WTC11 (cell line): ENCODE results near the gene TPBG. TPM values are rescaled to one million over a fixed set of nuclear protein-coding genes. Genes with fewer than 3 reads are reported as not detected.
"Not testable (repeated sequence)": the region's sequence is repeated elsewhere in the genome, so short reads cannot be mapped to it uniquely, and the experiment has no call there.

ENCODE experiments used
- ATAC-seq: fragments of 200-7000 bp; cut with Tn5 transposase; 2 replicates; pipeline ENCODE4 v1.10.0; 2021; ENCODE audit warnings: mild to moderate bottlenecking, moderate library complexity
- CTCF ChIA-PET: fragments of 300-600 bp; sonication (Branson Sonifier 250); formaldehyde crosslinking; loops from one replicate; lab custom pipeline; 2021; ENCODE audit warnings: antibody characterized with exemption; lab: Charles Lee
- POLR2A ChIA-PET: fragments of 350-600 bp; sonication (Branson Sonifier 250); formaldehyde crosslinking; loops from one replicate; lab custom pipeline; 2021; ENCODE audit warnings: antibody characterized with exemption; lab: Charles Lee
- DNase-seq: peaks from one replicate; pipeline ENCODE4 v3.0.0; 2021; ENCODE audit warnings: low spot score
- H3K27ac Mint-ChIP-seq: 2 replicates; pipeline ENCODE4 v1.8.0; 2021; ENCODE audit warnings: mixed read lengths
- H3K27me3 Mint-ChIP-seq: 2 replicates; pipeline ENCODE4 v1.8.0; 2021; ENCODE audit warnings: low read depth, mild to moderate bottlenecking, moderate library complexity, mixed read lengths
- H3K36me3 Mint-ChIP-seq: 2 replicates; pipeline ENCODE4 v1.8.0; 2021; ENCODE audit warnings: mixed read lengths
- H3K4me1 Mint-ChIP-seq: 2 replicates; pipeline ENCODE4 v1.8.0; 2022; ENCODE audit warnings: mixed read lengths
- H3K4me3 Mint-ChIP-seq: 2 replicates; pipeline ENCODE4 v1.8.0; 2021; ENCODE audit warnings: mild to moderate bottlenecking, moderate library complexity, mixed read lengths
- H3K9me3 Mint-ChIP-seq: 2 replicates; pipeline ENCODE4 v1.8.0; 2021; ENCODE audit warnings: mixed read lengths
- ATF1 ChIP-seq: sonication (generic); formaldehyde crosslinking; IDR thresholded peaks from 2 replicates; pipeline ENCODE4 v1.8.1; 2023; ENCODE audit warnings: mild to moderate bottlenecking, moderate library complexity, missing genetic modification reagents
- E2F4 ChIP-seq: sonication (generic); formaldehyde crosslinking; IDR thresholded peaks from 2 replicates; pipeline ENCODE4 v1.8.1; 2022; ENCODE audit warnings: low read depth, mild to moderate bottlenecking, moderate library complexity, missing genetic modification reagents, borderline replicate concordance
- ETV6 ChIP-seq: sonication (generic); formaldehyde crosslinking; IDR thresholded peaks from 2 replicates; pipeline ENCODE4 v1.8.1; 2022; ENCODE audit warnings: mild to moderate bottlenecking, missing genetic modification reagents
- FOXP1 ChIP-seq: sonication (generic); formaldehyde crosslinking; IDR thresholded peaks from 2 replicates; pipeline ENCODE4 v1.8.0; 2022; ENCODE audit warnings: missing genetic modification reagents, mild to moderate bottlenecking, moderate library complexity, borderline replicate concordance
- GRHL2 ChIP-seq: fragments of 250-450 bp; sonication (Bioruptor Pico); IDR thresholded peaks from 2 replicates; pipeline ENCODE4 v1.8.0; 2022; ENCODE audit warnings: mild to moderate bottlenecking, moderate library complexity; ENCODE audit not compliant: insufficient replicate concordance, severe bottlenecking
- JUN ChIP-seq: sonication (generic); formaldehyde crosslinking; IDR thresholded peaks from 2 replicates; pipeline ENCODE4 v1.8.0; 2023; ENCODE audit warnings: mild to moderate bottlenecking, missing genetic modification reagents
- MXD4 ChIP-seq: fragments of 250-450 bp; sonication (Bioruptor Pico); IDR thresholded peaks from 2 replicates; pipeline ENCODE4 v1.8.0; 2021; ENCODE audit warnings: mild to moderate bottlenecking, moderate library complexity, borderline replicate concordance
- NFE2L1 ChIP-seq: sonication (generic); formaldehyde crosslinking; IDR thresholded peaks from 2 replicates; pipeline ENCODE4 v1.8.1; 2023; ENCODE audit warnings: missing genetic modification reagents
- NR1H2 ChIP-seq: sonication (generic); formaldehyde crosslinking; IDR thresholded peaks from 2 replicates; pipeline ENCODE4 v1.9.0; 2021; ENCODE audit warnings: mild to moderate bottlenecking, moderate library complexity, missing genetic modification reagents
- NR2C2 ChIP-seq: sonication (generic); formaldehyde crosslinking; IDR thresholded peaks from 2 replicates; pipeline ENCODE4 v1.8.0; 2022; ENCODE audit warnings: mild to moderate bottlenecking, missing genetic modification reagents
- RELA ChIP-seq: sonication (generic); formaldehyde crosslinking; IDR thresholded peaks from 2 replicates; pipeline ENCODE4 v1.8.1; 2022; ENCODE audit warnings: missing genetic modification reagents, mild to moderate bottlenecking, borderline replicate concordance
- RORB ChIP-seq: fragments of 250-450 bp; sonication (Bioruptor Pico); IDR thresholded peaks from 2 replicates; pipeline ENCODE4 v1.9.0; 2021; ENCODE audit warnings: mild to moderate bottlenecking
- SMAD4 ChIP-seq: sonication (generic); formaldehyde crosslinking; IDR thresholded peaks from 2 replicates; pipeline ENCODE4 v1.8.0; 2022; ENCODE audit warnings: mild to moderate bottlenecking, missing genetic modification reagents
- SP1 ChIP-seq: sonication (generic); formaldehyde crosslinking; conservative IDR thresholded peaks from 2 replicates; pipeline ENCODE4 v1.8.1; 2022; ENCODE audit warnings: missing genetic modification reagents
- TCF7 ChIP-seq: sonication (generic); formaldehyde crosslinking; IDR thresholded peaks from 2 replicates; pipeline ENCODE4 v1.8.0; 2022; ENCODE audit warnings: mild to moderate bottlenecking, low read depth, missing genetic modification reagents, moderate library complexity
- TEAD4 ChIP-seq: sonication (generic); formaldehyde crosslinking; IDR thresholded peaks from 2 replicates; pipeline ENCODE4 v1.8.0; 2022; ENCODE audit warnings: mild to moderate bottlenecking, missing genetic modification reagents
- ZNF219 ChIP-seq: sonication (generic); formaldehyde crosslinking; IDR thresholded peaks from 2 replicates; pipeline ENCODE4 v1.8.0; 2023; ENCODE audit warnings: missing genetic modification reagents, mild to moderate bottlenecking, borderline replicate concordance
- ZNF512 ChIP-seq: sonication (generic); formaldehyde crosslinking; IDR thresholded peaks from 2 replicates; pipeline ENCODE4 v1.8.1; 2022; ENCODE audit warnings: missing genetic modification reagents, borderline replicate concordance
- total RNA-seq: library from RNA; stranded (reverse); gene quantifications from 3 replicates; pipeline ENCODE4 v1.2.3, GENCODE V29; 2021
- TF ChIP-seq, protein P1 (sequence below): fragments of 250-450 bp; sonication (Bioruptor Pico); IDR thresholded peaks from 2 replicates; pipeline ENCODE4 v2.1.2; 2022; ENCODE audit warnings: mild to moderate bottlenecking, moderate library complexity
- TF ChIP-seq, protein P2 (sequence below): fragments of 250-450 bp; sonication (Bioruptor Pico); IDR thresholded peaks from 2 replicates; pipeline ENCODE4 v1.8.0; 2021; ENCODE audit warnings: mild to moderate bottlenecking
- TF ChIP-seq, protein P3 (sequence below): sonication (generic); formaldehyde crosslinking; IDR thresholded peaks from 2 replicates; pipeline ENCODE4 v1.8.0; 2023; ENCODE audit warnings: missing genetic modification reagents, mild to moderate bottlenecking, borderline replicate concordance
- TF ChIP-seq, protein P4 (sequence below): sonication (generic); formaldehyde crosslinking; IDR thresholded peaks from 2 replicates; pipeline ENCODE4 v1.8.0; 2022; ENCODE audit warnings: mild to moderate bottlenecking, missing genetic modification reagents

TPBG gene
- total RNA-seq, 1 experiment from 2014 or later, result 35.3 TPM

DNA sequence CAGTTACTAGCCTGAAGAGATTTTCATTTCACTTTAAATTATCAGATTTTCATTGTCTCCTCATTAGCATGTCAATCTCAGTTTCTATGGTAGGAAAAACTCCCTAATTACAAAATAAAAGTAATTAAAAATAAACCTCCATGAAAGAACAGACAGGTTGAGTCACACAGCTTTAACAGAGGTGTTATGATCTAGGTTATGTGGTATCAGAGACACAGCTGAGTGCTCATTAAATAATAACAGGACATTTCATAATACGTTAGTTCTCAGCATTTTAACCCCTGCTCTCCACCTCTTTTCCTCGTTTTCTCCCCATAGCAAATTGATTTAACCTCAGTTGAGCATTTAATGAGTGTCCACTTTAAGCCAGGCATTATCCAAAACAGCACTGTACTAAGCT, 21.9 kb downstream of the TPBG start:
- DNase-seq (no peak), ATAC-seq (no peak)
- CTCF ChIA-PET, result interaction anchor here (0.5 to 1.5 kb wide), 2 partner anchors 22 to 574 kb away, joined by 4 to 5 read pairs; no protein-coding TSS in a partner anchor
- POLR2A ChIA-PET, result no interaction called here
- Mint-ChIP-seq H3K4me1 (peaks cover 39% of the 10 kb centered on the region), H3K27ac (no peak overlapping the region), H3K27me3 (no peaks in the 10 kb centered on the region), H3K36me3 (no peaks in the 10 kb centered on the region), H3K4me3 (no peak overlapping the region), H3K9me3 (no peaks in the 10 kb centered on the region)
- no peak for TF ChIP-seq ZNF219 (CRISPR knock-in tag)
- no peak for TF ChIP-seq NR1H2 (CRISPR knock-in tag)
- TF ChIP-seq TCF7 (CRISPR knock-in tag), result no peak
- no peak for TF ChIP-seq JUN (CRISPR knock-in tag)
- TF ChIP-seq ZNF512 (CRISPR knock-in tag), result no peak
- no peak for TF ChIP-seq SMAD4 (CRISPR knock-in tag)

DNA sequence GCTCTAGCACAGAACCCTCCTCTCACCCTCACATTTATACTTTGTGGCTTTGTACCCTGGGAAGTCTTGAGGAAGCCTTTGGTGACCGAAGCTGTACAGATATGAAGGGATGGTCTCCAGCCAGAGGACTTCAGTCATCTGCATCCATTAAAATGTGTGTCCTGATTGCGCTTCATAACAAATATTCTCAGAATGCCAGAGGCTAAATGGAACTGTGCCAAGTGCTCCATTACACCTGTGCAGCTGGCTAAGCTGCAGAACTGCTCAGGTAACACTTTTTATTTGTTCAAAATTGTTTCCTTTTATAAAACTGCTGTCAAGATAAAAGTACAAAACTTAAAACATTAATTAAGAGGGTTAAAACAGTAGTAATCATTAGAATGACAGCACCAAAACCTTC, 22.3 kb downstream of the TPBG start:
- DNase-seq, result no peak
- ATAC-seq, result no peak
- Mint-ChIP-seq H3K27ac (no peak overlapping the region), H3K36me3 (no peaks in the 10 kb centered on the region), H3K9me3 (no peaks in the 10 kb centered on the region), H3K4me1 (peaks cover 35% of the 10 kb centered on the region)
- POLR2A ChIA-PET, result no interaction called here
- CTCF ChIA-PET, result interaction anchor here (0.5 kb wide), 1 partner anchor 574 kb away, joined by 4 read pairs; no protein-coding TSS in a partner anchor
- TF ChIP-seq E2F4 (CRISPR knock-in tag), result no peak
- no peak for TF ChIP-seq NR1H2 (CRISPR knock-in tag)
- no peak for TF ChIP-seq MXD4 (CRISPR knock-in tag)
- no peak for TF ChIP-seq ATF1
- TF ChIP-seq FOXP1 (CRISPR knock-in tag), result no peak
- TF ChIP-seq NR2C2 (CRISPR knock-in tag), result no peak
- TF ChIP-seq, protein P1, sequence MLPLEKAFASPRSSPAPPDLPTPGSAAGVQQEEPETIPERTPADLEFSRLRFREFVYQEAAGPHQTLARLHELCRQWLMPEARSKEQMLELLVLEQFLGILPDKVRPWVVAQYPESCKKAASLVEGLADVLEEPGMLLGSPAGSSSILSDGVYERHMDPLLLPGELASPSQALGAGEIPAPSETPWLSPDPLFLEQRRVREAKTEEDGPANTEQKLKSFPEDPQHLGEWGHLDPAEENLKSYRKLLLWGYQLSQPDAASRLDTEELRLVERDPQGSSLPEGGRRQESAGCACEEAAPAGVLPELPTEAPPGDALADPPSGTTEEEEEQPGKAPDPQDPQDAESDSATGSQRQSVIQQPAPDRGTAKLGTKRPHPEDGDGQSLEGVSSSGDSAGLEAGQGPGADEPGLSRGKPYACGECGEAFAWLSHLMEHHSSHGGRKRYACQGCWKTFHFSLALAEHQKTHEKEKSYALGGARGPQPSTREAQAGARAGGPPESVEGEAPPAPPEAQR (CRISPR knock-in tag), result no peak
- TF ChIP-seq RELA (CRISPR knock-in tag), result no peak
- no peak for TF ChIP-seq RORB (CRISPR knock-in tag)
- no peak for TF ChIP-seq TEAD4 (CRISPR knock-in tag)
- TF ChIP-seq, protein P2, sequence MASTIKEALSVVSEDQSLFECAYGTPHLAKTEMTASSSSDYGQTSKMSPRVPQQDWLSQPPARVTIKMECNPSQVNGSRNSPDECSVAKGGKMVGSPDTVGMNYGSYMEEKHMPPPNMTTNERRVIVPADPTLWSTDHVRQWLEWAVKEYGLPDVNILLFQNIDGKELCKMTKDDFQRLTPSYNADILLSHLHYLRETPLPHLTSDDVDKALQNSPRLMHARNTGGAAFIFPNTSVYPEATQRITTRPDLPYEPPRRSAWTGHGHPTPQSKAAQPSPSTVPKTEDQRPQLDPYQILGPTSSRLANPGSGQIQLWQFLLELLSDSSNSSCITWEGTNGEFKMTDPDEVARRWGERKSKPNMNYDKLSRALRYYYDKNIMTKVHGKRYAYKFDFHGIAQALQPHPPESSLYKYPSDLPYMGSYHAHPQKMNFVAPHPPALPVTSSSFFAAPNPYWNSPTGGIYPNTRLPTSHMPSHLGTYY (CRISPR knock-in tag), result no peak
- TF ChIP-seq ETV6, result no peak
- no peak for TF ChIP-seq SP1 (CRISPR knock-in tag)
- no peak for TF ChIP-seq GRHL2 (CRISPR knock-in tag)
- TF ChIP-seq, protein P3, sequence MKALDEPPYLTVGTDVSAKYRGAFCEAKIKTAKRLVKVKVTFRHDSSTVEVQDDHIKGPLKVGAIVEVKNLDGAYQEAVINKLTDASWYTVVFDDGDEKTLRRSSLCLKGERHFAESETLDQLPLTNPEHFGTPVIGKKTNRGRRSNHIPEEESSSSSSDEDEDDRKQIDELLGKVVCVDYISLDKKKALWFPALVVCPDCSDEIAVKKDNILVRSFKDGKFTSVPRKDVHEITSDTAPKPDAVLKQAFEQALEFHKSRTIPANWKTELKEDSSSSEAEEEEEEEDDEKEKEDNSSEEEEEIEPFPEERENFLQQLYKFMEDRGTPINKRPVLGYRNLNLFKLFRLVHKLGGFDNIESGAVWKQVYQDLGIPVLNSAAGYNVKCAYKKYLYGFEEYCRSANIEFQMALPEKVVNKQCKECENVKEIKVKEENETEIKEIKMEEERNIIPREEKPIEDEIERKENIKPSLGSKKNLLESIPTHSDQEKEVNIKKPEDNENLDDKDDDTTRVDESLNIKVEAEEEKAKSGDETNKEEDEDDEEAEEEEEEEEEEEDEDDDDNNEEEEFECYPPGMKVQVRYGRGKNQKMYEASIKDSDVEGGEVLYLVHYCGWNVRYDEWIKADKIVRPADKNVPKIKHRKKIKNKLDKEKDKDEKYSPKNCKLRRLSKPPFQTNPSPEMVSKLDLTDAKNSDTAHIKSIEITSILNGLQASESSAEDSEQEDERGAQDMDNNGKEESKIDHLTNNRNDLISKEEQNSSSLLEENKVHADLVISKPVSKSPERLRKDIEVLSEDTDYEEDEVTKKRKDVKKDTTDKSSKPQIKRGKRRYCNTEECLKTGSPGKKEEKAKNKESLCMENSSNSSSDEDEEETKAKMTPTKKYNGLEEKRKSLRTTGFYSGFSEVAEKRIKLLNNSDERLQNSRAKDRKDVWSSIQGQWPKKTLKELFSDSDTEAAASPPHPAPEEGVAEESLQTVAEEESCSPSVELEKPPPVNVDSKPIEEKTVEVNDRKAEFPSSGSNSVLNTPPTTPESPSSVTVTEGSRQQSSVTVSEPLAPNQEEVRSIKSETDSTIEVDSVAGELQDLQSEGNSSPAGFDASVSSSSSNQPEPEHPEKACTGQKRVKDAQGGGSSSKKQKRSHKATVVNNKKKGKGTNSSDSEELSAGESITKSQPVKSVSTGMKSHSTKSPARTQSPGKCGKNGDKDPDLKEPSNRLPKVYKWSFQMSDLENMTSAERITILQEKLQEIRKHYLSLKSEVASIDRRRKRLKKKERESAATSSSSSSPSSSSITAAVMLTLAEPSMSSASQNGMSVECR (CRISPR knock-in tag), result no peak
- no peak for TF ChIP-seq ZNF512 (CRISPR knock-in tag)
- TF ChIP-seq, protein P4, sequence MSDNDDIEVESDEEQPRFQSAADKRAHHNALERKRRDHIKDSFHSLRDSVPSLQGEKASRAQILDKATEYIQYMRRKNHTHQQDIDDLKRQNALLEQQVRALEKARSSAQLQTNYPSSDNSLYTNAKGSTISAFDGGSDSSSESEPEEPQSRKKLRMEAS (CRISPR knock-in tag), result no peak
- no peak for TF ChIP-seq NFE2L1
- TF ChIP-seq, all 79 proteins: peak for 0
- no peak overlapping the region for H3K4me3 Mint-ChIP-seq
- no peaks in the 10 kb centered on the region for H3K27me3 Mint-ChIP-seq

- ATAC-seq, DNase-seq, H3K27me3 Mint-ChIP-seq, H3K36me3 Mint-ChIP-seq, H3K4me3 Mint-ChIP-seq, H3K27ac Mint-ChIP-seq, POLR2A ChIA-PET, CTCF ChIA-PET, H3K9me3 Mint-ChIP-seq: not testable (repeated sequence)
- H3K4me1 Mint-ChIP-seq, result peaks cover 30% of the 10 kb centered on the region
Observed at GRCh38 chr6:82394770-82395169, 31.2 kb downstream of the TPBG start.
